Breast epithelium (tissue), 4 donors: ENCODE results near the gene KCNH4. TPM values are rescaled to one million over a fixed set of nuclear protein-coding genes. Genes with fewer than 3 reads are reported as not detected.

Source experiments
- DNase-seq, 2 donors: peaks; one replicate each; pipeline ENCODE4 v3.0.0-alpha.2; 2019; ENCODE audit warnings: low spot score in 2 of 2
- H3K27ac ChIP-seq, 2 donors: fragments of 200-600 bp; sonication (generic) in 1 of 2; one replicate each; pipeline ENCODE4 v1.5.1; 2016 to 2019; ENCODE audit warnings: mild to moderate bottlenecking in 1 of 2
- H3K27me3 ChIP-seq, 2 donors: fragments of 200-600 bp; sonication (generic) in 1 of 2; one replicate each; pipeline versions ENCODE4 v1.5.1 to v1.6.0; 2017 to 2019; ENCODE audit warnings: control low read depth in 1 of 2, mild to moderate bottlenecking in 1 of 2
- H3K36me3 ChIP-seq: fragments of 200-600 bp; one replicate; pipeline ENCODE4 v1.5.1; 2019
- H3K4me1 ChIP-seq, 2 donors: fragments of 200-600 bp; sonication (generic); one replicate each; pipeline ENCODE4 v1.5.1; 2016 to 2019; ENCODE audit warnings: control low read depth in 1 of 2
- H3K4me3 ChIP-seq, 3 donors: fragments of 200-600 bp; sonication (generic); 1 replicate in 2 of 3; 2 replicates in 1 of 3; pipeline ENCODE4 v1.5.1; 2016 to 2019; ENCODE audit warnings: mild to moderate bottlenecking in 3 of 3, moderate library complexity in 2 of 3
- H3K9me3 ChIP-seq, 2 donors: fragments of 200-600 bp; sonication (generic) in 1 of 2; one replicate each; pipeline ENCODE4 v1.5.1; 2016 to 2019; ENCODE audit warnings: control low read depth in 1 of 2
- CTCF ChIP-seq, 3 donors: fragments of 450-650 bp; IDR thresholded peaks; one replicate each; pipeline ENCODE4 v1.5.1; 2016 to 2017; ENCODE audit warnings: antibody characterized with exemption in 3 of 3, mild to moderate bottlenecking in 3 of 3, moderate library complexity in 3 of 3
- POLR2A ChIP-seq: fragments of 450-650 bp; IDR thresholded peaks from one replicate; pipeline ENCODE4 v1.6.1; 2016; ENCODE audit warnings: antibody characterized with exemption, mild to moderate bottlenecking, moderate library complexity
- POLR2AphosphoS5 ChIP-seq, 3 donors: sonication (generic); formaldehyde crosslinking; IDR thresholded peaks; one replicate each; pipeline ENCODE4 v1.6.1; 2017; ENCODE audit warnings: antibody characterized with exemption in 3 of 3
- intact Hi-C: fragments of 100-400 bp; cut with DNase I; formaldehyde crosslinking; loops from one replicate; pipeline ENCODE4 v1.15.1; 2023; ENCODE audit warnings: low total_unique reads
- total RNA-seq, 3 donors: library from RNA; depleted of rRNA; stranded (reverse); fragments of >200 nt; gene quantifications; one replicate each; pipeline ENCODE4 v1.1.0, GENCODE V29; 2016

The KCNH4 gene
- total RNA-seq, 3 donors from 2014 or later = under 0.01 TPM; not detected in 2

GRCh38 chr17:42200706-42201457 lies 19.9 kb upstream of the KCNH4 start:
- no peaks in the 10 kb centered on the region for H3K27me3 ChIP-seq
- H3K27ac ChIP-seq = no peak overlapping the region
- H3K4me1 ChIP-seq = no peaks in the 10 kb centered on the region
- no peak overlapping the region for H3K4me3 ChIP-seq
- intact Hi-C loops = no loop called here
- H3K9me3 ChIP-seq = no peaks in the 10 kb centered on the region
- TF ChIP-seq CTCF (IDR thresholded peaks at IDR 0.05) (no peak), POLR2A (no peak), POLR2AphosphoS5 (IDR thresholded peaks at IDR 0.05) (no peak)
- H3K36me3 ChIP-seq = no peaks in the 10 kb centered on the region
- no peak for DNase-seq

- H3K4me1 ChIP-seq = no peaks in the 10 kb centered on the region
- H3K27me3 ChIP-seq = no peaks in the 10 kb centered on the region
- H3K9me3 ChIP-seq = no peaks in the 10 kb centered on the region
- intact Hi-C loops = no loop called here
- DNase-seq = no peak
- H3K4me3 ChIP-seq = no peak overlapping the region
- no peak overlapping the region for H3K27ac ChIP-seq
- H3K36me3 ChIP-seq = no peaks in the 10 kb centered on the region
- TF ChIP-seq POLR2AphosphoS5 (IDR thresholded peaks at IDR 0.05) (no peak), POLR2A (no peak), CTCF (IDR thresholded peaks at IDR 0.05) (no peak)
These were observed 18.6 kb upstream of the KCNH4 start for GRCh38 chr17:42199416-42200011.

- no peak overlapping the region for H3K4me3 ChIP-seq
- H3K27ac ChIP-seq = no peak overlapping the region
- no peaks in the 10 kb centered on the region for H3K27me3 ChIP-seq
- intact Hi-C loops = no loop called here
- DNase-seq = no peak
- H3K36me3 ChIP-seq = no peaks in the 10 kb centered on the region
- H3K9me3 ChIP-seq = no peaks in the 10 kb centered on the region
- H3K4me1 ChIP-seq = no peaks in the 10 kb centered on the region
- no peak for TF ChIP-seq POLR2A
- no peak for TF ChIP-seq POLR2AphosphoS5 (IDR thresholded peaks at IDR 0.05)
- no peak for TF ChIP-seq CTCF (IDR thresholded peaks at IDR 0.05)
These were observed 18.0 kb upstream of the KCNH4 start for GRCh38 chr17:42198897-42199296.

GRCh38 chr17:42197564-42198156 lies 16.7 kb upstream of the KCNH4 start:
- DNase-seq = no peak
- no peaks in the 10 kb centered on the region for H3K9me3 ChIP-seq
- no peak overlapping the region for H3K27ac ChIP-seq
- H3K4me3 ChIP-seq = no peak overlapping the region
- intact Hi-C loops = no loop called here
- no peaks in the 10 kb centered on the region for H3K36me3 ChIP-seq
- peaks cover 0 to 7% of the 10 kb centered on the region in 2 donors for H3K4me1 ChIP-seq
- H3K27me3 ChIP-seq = no peaks in the 10 kb centered on the region
- TF ChIP-seq POLR2AphosphoS5 (IDR thresholded peaks at IDR 0.05) (no peak), POLR2A (no peak), CTCF (IDR thresholded peaks at IDR 0.05) (no peak)
